HCT116 (cell line): ENCODE results near the gene SMARCA2. TPM values are rescaled to one million over a fixed set of nuclear protein-coding genes. Genes with fewer than 3 reads are reported as not detected.
A peak's percentile ranks its signal among the peaks of the same experiment; 100 is the strongest.

Experiments
- ATAC-seq: fragments of 200-7000 bp; cut with Tn5 transposase; 2 replicates; pipeline ENCODE4 v1.9.1; 2020; ENCODE audit warnings: mild to moderate bottlenecking, moderate library complexity
- BruUV-seq: library from RNA; stranded (reverse); fragments of 400-500 nt; replicated peaks from 2 replicates; lab custom pipeline; 2021; lab: Mats Ljungman, UMichigan
- CTCF ChIA-PET: fragments of 300-600 bp; sonication (Branson Sonifier 250); formaldehyde crosslinking; loops from one replicate; lab custom pipeline; 2021; ENCODE audit warnings: antibody characterized with exemption; lab: Charles Lee
- POLR2A ChIA-PET: fragments of 300-600, 350-600 bp; sonication (Branson Sonifier 250); formaldehyde crosslinking; loops from one replicate; lab custom pipeline; 2021; ENCODE audit warnings: antibody characterized with exemption; lab: Charles Lee
- RAD21 ChIA-PET, 2 experiments: fragments of 300-600 bp; sonication (Branson Sonifier 250); formaldehyde crosslinking; loops; one replicate each; lab custom pipeline; 2023; ENCODE audit warnings: low total read pairs in 2 of 2; ENCODE audit not compliant: uncharacterized antibody in 2 of 2, unreplicated experiment in 2 of 2, low non-redundant PET in 1 of 2; lab: Charles Lee
- DNase-seq: peaks from one replicate; pipeline ENCODE4 v3.0.0-alpha.2; 2010; ENCODE audit warnings: low read depth, low spot score
- H2AFZ ChIP-seq: fragments of 200-600 bp; shearing (Covaris generic), sonication (generic); 2 replicates; pipeline ENCODE4 v1.6.1; 2017; ENCODE audit warnings: low read depth, mixed run types, mixed read lengths, antibody characterized with exemption, low read length; ENCODE audit not compliant: poor library complexity, severe bottlenecking
- H3K27ac ChIP-seq: 2 replicates; pipeline ENCODE4 v1.5.1; 2012; ENCODE audit warnings: low read depth, low read length
- H3K27me3 ChIP-seq: fragments of 200-600 bp; sonication (generic); 2 replicates; pipeline ENCODE4 v1.6.1; 2016; ENCODE audit warnings: mixed run types, low read length, mixed read lengths; ENCODE audit not compliant: insufficient read depth
- H3K36me3 ChIP-seq, 2 experiments: fragments of 200-500 bp in 1 of 2; fragments of 200-600 bp in 1 of 2; sonication (Bioruptor generic) in 1 of 2; sonication (generic) in 1 of 2; 2 replicates each; pipeline versions ENCODE4 v1.5.1 to v1.6.1; 2014 to 2016; ENCODE audit warnings: low read length in 2 of 2, inconsistent platforms in 1 of 2, mixed read lengths in 1 of 2, mixed run types in 1 of 2; ENCODE audit not compliant: insufficient read depth in 2 of 2, control insufficient read depth in 1 of 2
- H3K4me1 ChIP-seq, 2 experiments: fragments of 200-600 bp in 1 of 2; sonication (generic) in 1 of 2; 2 replicates each; pipeline versions ENCODE4 v1.5.1 to v1.6.1; 2012 to 2017; ENCODE audit warnings: low read length in 2 of 2, inconsistent platforms in 1 of 2, mild to moderate bottlenecking in 1 of 2, mixed read lengths in 1 of 2, mixed run types in 1 of 2, moderate library complexity in 1 of 2; ENCODE audit not compliant: insufficient read depth in 2 of 2, control insufficient read depth in 1 of 2
- H3K4me2 ChIP-seq: fragments of 200-600 bp; sonication (generic); 2 replicates; pipeline ENCODE4 v1.6.1; 2017; ENCODE audit warnings: mixed run types, low read length, mixed read lengths
- H3K4me3 ChIP-seq, 2 experiments: fragments of 200-600 bp in 1 of 2; sonication (generic) in 1 of 2; replicated peaks in 1 of 2; 2 replicates each; pipeline ENCODE4 v1.5.1; 2011 to 2016; ENCODE audit warnings: low read length in 2 of 2, control low read depth in 1 of 2, low read depth in 1 of 2, mild to moderate bottlenecking in 1 of 2, mixed read lengths in 1 of 2, mixed run types in 1 of 2
- H3K79me2 ChIP-seq: fragments of 200-600 bp; sonication (generic); 2 replicates; pipeline ENCODE4 v1.6.1; 2017; ENCODE audit warnings: mild to moderate bottlenecking, mixed run types, low read length, moderate library complexity, mixed read lengths; ENCODE audit not compliant: insufficient read depth
- H3K9ac ChIP-seq: fragments of 200-600 bp; sonication (generic); 2 replicates; pipeline ENCODE4 v1.6.1; 2016; ENCODE audit warnings: low read length, mixed read lengths
- H3K9me2 ChIP-seq: fragments of 200-600 bp; sonication (generic), shearing (Covaris generic); 2 replicates; pipeline ENCODE4 v1.6.1; 2017; ENCODE audit warnings: mixed run types, mild to moderate bottlenecking, moderate library complexity; ENCODE audit not compliant: insufficient read depth
- H3K9me3 ChIP-seq, 2 experiments: fragments of 200-500 bp in 1 of 2; fragments of 200-600 bp in 1 of 2; sonication (Bioruptor generic) in 1 of 2; sonication (generic) in 1 of 2; 2 replicates each; pipeline ENCODE4 v1.6.1; 2014 to 2017; ENCODE audit warnings: low read length in 2 of 2, mixed read lengths in 2 of 2, inconsistent platforms in 1 of 2, low read depth in 1 of 2, mild to moderate bottlenecking in 1 of 2, mixed run types in 1 of 2, moderate library complexity in 1 of 2; ENCODE audit not compliant: control insufficient read depth in 1 of 2, insufficient read depth in 1 of 2
- H4K20me1 ChIP-seq: fragments of 200-600 bp; sonication (generic), shearing (Covaris generic); 2 replicates; pipeline ENCODE4 v1.6.1; 2017; ENCODE audit warnings: mixed run types, mild to moderate bottlenecking, moderate library complexity; ENCODE audit not compliant: insufficient read depth
- CBX3 ChIP-seq: IDR thresholded peaks from 2 replicates; pipeline ENCODE4 v1.6.1; 2012; ENCODE audit warnings: low read depth
- CEBPB ChIP-seq: IDR thresholded peaks from 2 replicates; pipeline ENCODE4 v1.6.1; 2012; ENCODE audit warnings: low read depth
- EGR1 ChIP-seq: IDR thresholded peaks from 2 replicates; pipeline ENCODE4 v1.6.1; 2012; ENCODE audit warnings: low read depth
- ELF1 ChIP-seq: IDR thresholded peaks from 2 replicates; pipeline ENCODE4 v1.6.1; 2012; ENCODE audit warnings: low read depth, borderline replicate concordance
- EZH2 ChIP-seq: fragments of 200-600 bp; sonication (generic); IDR thresholded peaks from 2 replicates; pipeline ENCODE4 v1.6.1; 2017; ENCODE audit warnings: antibody characterized with exemption, mixed run types
- EZH2phosphoT487 ChIP-seq: fragments of 200-600 bp; IDR thresholded peaks from 2 replicates; pipeline ENCODE4 v1.6.1; 2018; ENCODE audit warnings: antibody characterized with exemption, borderline replicate concordance
- FOSL1 ChIP-seq: IDR thresholded peaks from 2 replicates; pipeline ENCODE4 v1.6.1; 2012; ENCODE audit warnings: low read depth
- POLR2A ChIP-seq: IDR thresholded peaks from 2 replicates; pipeline ENCODE4 v1.7.0; 2011; ENCODE audit warnings: borderline replicate concordance; ENCODE audit not compliant: insufficient read depth, insufficient read length; ENCODE audit errors: extremely low read depth
- RAD21 ChIP-seq: IDR thresholded peaks from 2 replicates; pipeline ENCODE4 v1.6.1; 2012; ENCODE audit warnings: low read depth, mild to moderate bottlenecking
- SIN3A ChIP-seq: IDR thresholded peaks from 2 replicates; pipeline ENCODE4 v1.6.1; 2012; ENCODE audit warnings: low read depth
- SP1 ChIP-seq: IDR thresholded peaks from 2 replicates; pipeline ENCODE4 v1.6.1; 2012; ENCODE audit warnings: low read depth
- YY1 ChIP-seq: IDR thresholded peaks from 2 replicates; pipeline ENCODE4 v1.6.1; 2011; ENCODE audit warnings: low read length, low read depth, moderate library complexity, mild to moderate bottlenecking; ENCODE audit not compliant: insufficient replicate concordance; ENCODE audit errors: extremely low read depth
- ZFX ChIP-seq: fragments of 450-650 bp; IDR thresholded peaks from 2 replicates; pipeline ENCODE4 v1.6.1; 2017
- ZNF274 ChIP-seq: fragments of 200-500 bp; sonication (Bioruptor generic); IDR thresholded peaks from 2 replicates; pipeline ENCODE4 v1.6.1; 2014; ENCODE audit warnings: mild to moderate bottlenecking, low read depth, low read length, inconsistent platforms
- intact Hi-C: fragments of 100-400 bp; cut with micrococcal nuclease; formaldehyde crosslinking; loops from 2 replicates; pipeline ENCODE4 v1.10.0; 2022
- total RNA-seq: library from RNA; stranded (reverse); gene quantifications from one replicate; pipeline ENCODE4 v1.2.1, GENCODE V29; 2021; ENCODE audit not compliant: unreplicated experiment
- TF ChIP-seq, protein P1 (sequence below), 3 experiments: fragments of 200-600 bp in 1 of 3; sonication (generic) in 1 of 3; IDR thresholded peaks in 2 of 3; conservative IDR thresholded peaks in 1 of 3; 2 replicates each; pipeline ENCODE4 v1.5.1; 2012 to 2017; ENCODE audit warnings: low read depth in 2 of 3, low read length in 2 of 3, antibody characterized with exemption in 1 of 3, borderline replicate concordance in 1 of 3, control low read depth in 1 of 3, mild to moderate bottlenecking in 1 of 3, mixed read lengths in 1 of 3, mixed run types in 1 of 3, moderate library complexity in 1 of 3; ENCODE audit not compliant: insufficient read depth in 1 of 3
- TF ChIP-seq, protein P2 (sequence below): IDR thresholded peaks from 2 replicates; pipeline ENCODE4 v1.6.1; 2011; ENCODE audit warnings: mild to moderate bottlenecking, low read length, moderate library complexity; ENCODE audit not compliant: insufficient replicate concordance; ENCODE audit errors: extremely low read depth

SMARCA2 gene
- total RNA-seq, 1 experiment from 2014 or later: 14.7 TPM

- Histone ChIP-seq H3K4me2 (no peak overlapping the region), H3K4me3 (no peak overlapping the region), H3K79me2 (no peaks in the 10 kb centered on the region), H2AFZ (no peak overlapping the region), H3K9ac (no peak overlapping the region), H3K36me3 (no peaks in the 10 kb centered on the region), H3K4me1 (no peaks in the 10 kb centered on the region), H3K27me3 (no peaks in the 10 kb centered on the region), H3K9me2 (no peaks in the 10 kb centered on the region), H3K27ac (no peak overlapping the region), H3K9me3 (no peaks in the 10 kb centered on the region), H4K20me1 (no peaks in the 10 kb centered on the region)
- ATAC-seq (peak; percentile 87), DNase-seq (peak; percentile 42)
- CTCF ChIA-PET: interaction anchor here (1.0 to 1.7 kb wide), 2 partner anchors 28 to 31 kb away, joined by 3 to 5 read pairs; no protein-coding TSS in a partner anchor
- intact Hi-C loops: loop anchor here (1.0 to 5.0 kb wide), 2 partner anchors 215 to 1069 kb away; no protein-coding TSS in a partner anchor
- RAD21 ChIA-PET: no interaction called here
- no TSS peak for BruUV-seq
- POLR2A ChIA-PET: no interaction called here
- TF ChIP-seq SIN3A (no peak), RAD21 (peak; percentile 48), SP1 (no peak)
- TF ChIP-seq, protein P1, sequence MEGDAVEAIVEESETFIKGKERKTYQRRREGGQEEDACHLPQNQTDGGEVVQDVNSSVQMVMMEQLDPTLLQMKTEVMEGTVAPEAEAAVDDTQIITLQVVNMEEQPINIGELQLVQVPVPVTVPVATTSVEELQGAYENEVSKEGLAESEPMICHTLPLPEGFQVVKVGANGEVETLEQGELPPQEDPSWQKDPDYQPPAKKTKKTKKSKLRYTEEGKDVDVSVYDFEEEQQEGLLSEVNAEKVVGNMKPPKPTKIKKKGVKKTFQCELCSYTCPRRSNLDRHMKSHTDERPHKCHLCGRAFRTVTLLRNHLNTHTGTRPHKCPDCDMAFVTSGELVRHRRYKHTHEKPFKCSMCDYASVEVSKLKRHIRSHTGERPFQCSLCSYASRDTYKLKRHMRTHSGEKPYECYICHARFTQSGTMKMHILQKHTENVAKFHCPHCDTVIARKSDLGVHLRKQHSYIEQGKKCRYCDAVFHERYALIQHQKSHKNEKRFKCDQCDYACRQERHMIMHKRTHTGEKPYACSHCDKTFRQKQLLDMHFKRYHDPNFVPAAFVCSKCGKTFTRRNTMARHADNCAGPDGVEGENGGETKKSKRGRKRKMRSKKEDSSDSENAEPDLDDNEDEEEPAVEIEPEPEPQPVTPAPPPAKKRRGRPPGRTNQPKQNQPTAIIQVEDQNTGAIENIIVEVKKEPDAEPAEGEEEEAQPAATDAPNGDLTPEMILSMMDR (IDR thresholded peaks at IDR 0.05 in 2 of 3, conservative IDR thresholded peaks at IDR 0.05 in 1 of 3; ENCODE audit: borderline replicate concordance in 1 of 3, insufficient read depth in 1 of 3, low read depth in 2 of 3, low read length in 2 of 3): peak; percentile 32 to 76 (median 73); a peak in 5 of 6 replicates
Measured at GRCh38 chr9:2087500-2088313, 72.6 kb downstream of the SMARCA2 start.

- H3K36me3 ChIP-seq: no peaks in the 10 kb centered on the region
- no peaks in the 10 kb centered on the region for H3K79me2 ChIP-seq
- RAD21 ChIA-PET: no interaction called here
- H3K27me3 ChIP-seq: no peaks in the 10 kb centered on the region
- POLR2A ChIA-PET: no interaction called here
- no peak overlapping the region for H3K9ac ChIP-seq
- CTCF ChIA-PET: no interaction called here
- H3K27ac ChIP-seq: no peak overlapping the region
- H3K9me3 ChIP-seq: no peaks in the 10 kb centered on the region
- DNase-seq (no peak), ATAC-seq (no peak)
- H3K9me2 ChIP-seq: no peaks in the 10 kb centered on the region
- no peak overlapping the region for H3K4me3 ChIP-seq
- H4K20me1 ChIP-seq: no peaks in the 10 kb centered on the region
- TF ChIP-seq YY1 (no peak), CEBPB (no peak), CBX3 (no peak), RAD21 (no peak), FOSL1 (no peak), POLR2A (no peak), ZNF274 (no peak), EGR1 (no peak), ELF1 (no peak), EZH2 (no peak), ZFX (no peak), EZH2phosphoT487 (no peak), SP1 (no peak)
- TF ChIP-seq, protein P2, sequence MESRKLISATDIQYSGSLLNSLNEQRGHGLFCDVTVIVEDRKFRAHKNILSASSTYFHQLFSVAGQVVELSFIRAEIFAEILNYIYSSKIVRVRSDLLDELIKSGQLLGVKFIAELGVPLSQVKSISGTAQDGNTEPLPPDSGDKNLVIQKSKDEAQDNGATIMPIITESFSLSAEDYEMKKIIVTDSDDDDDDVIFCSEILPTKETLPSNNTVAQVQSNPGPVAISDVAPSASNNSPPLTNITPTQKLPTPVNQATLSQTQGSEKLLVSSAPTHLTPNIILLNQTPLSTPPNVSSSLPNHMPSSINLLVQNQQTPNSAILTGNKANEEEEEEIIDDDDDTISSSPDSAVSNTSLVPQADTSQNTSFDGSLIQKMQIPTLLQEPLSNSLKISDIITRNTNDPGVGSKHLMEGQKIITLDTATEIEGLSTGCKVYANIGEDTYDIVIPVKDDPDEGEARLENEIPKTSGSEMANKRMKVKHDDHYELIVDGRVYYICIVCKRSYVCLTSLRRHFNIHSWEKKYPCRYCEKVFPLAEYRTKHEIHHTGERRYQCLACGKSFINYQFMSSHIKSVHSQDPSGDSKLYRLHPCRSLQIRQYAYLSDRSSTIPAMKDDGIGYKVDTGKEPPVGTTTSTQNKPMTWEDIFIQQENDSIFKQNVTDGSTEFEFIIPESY: no peak
- no peaks in the 10 kb centered on the region for H3K4me1 ChIP-seq
- H3K4me2 ChIP-seq: no peak overlapping the region
- intact Hi-C loops: no loop called here
- no TSS peak for BruUV-seq
- H2AFZ ChIP-seq: no peak overlapping the region
Measured at GRCh38 chr9:2093920-2094597, 78.9 kb downstream of the SMARCA2 start.
